Vagina (tissue), 2 donors: ENCODE measurements around the gene LIMCH1. TPM values are rescaled to one million over a fixed set of nuclear protein-coding genes. Genes with fewer than 3 reads are reported as not detected.
"Not testable (repeated sequence)": the region's sequence is repeated elsewhere in the genome, so short reads cannot be mapped to it uniquely, and the experiment has no call there.

ENCODE experiments used
- DNase-seq, 2 donors: peaks; one replicate each; pipeline ENCODE4 v3.0.0-alpha.2; 2017; ENCODE audit errors: extremely low spot score in 2 of 2
- H3K27ac ChIP-seq: fragments of 200-600 bp; sonication (generic); one replicate; pipeline ENCODE4 v1.5.1; 2019
- H3K27me3 ChIP-seq: fragments of 200-600 bp; sonication (generic); one replicate; pipeline ENCODE4 v1.5.1; 2019
- H3K36me3 ChIP-seq, 2 donors: fragments of 200-600 bp; sonication (generic); one replicate each; pipeline ENCODE4 v1.5.1; 2017 to 2019
- H3K4me1 ChIP-seq: fragments of 200-600 bp; sonication (generic); one replicate; pipeline ENCODE4 v1.5.1; 2019
- H3K4me3 ChIP-seq, 2 donors: fragments of 200-600 bp; sonication (generic); 1 replicate in 1 of 2; 2 replicates in 1 of 2; pipeline ENCODE4 v1.5.1; 2016 to 2019
- H3K9me3 ChIP-seq: fragments of 200-600 bp; sonication (generic); one replicate; pipeline ENCODE4 v1.5.1; 2019
- CTCF ChIP-seq, 3 experiments: fragments of 450-650 bp in 2 of 3; fragments of 200-600 bp in 1 of 3; sonication (generic) in 1 of 3; IDR thresholded peaks; one replicate each; pipeline ENCODE4 v1.5.1; 2017 to 2019; ENCODE audit warnings: antibody characterized with exemption in 3 of 3, mild to moderate bottlenecking in 2 of 3, moderate library complexity in 2 of 3
- POLR2A ChIP-seq, 2 donors: fragments of 450-650 bp; IDR thresholded peaks; one replicate each; pipeline ENCODE4 v1.6.1; 2017; ENCODE audit warnings: antibody characterized with exemption in 2 of 2, mild to moderate bottlenecking in 2 of 2, moderate library complexity in 2 of 2
- POLR2AphosphoS5 ChIP-seq, 2 donors: sonication (generic); formaldehyde crosslinking; IDR thresholded peaks; one replicate each; pipeline ENCODE4 v1.9.0; 2017; ENCODE audit warnings: antibody characterized with exemption in 2 of 2, mild to moderate bottlenecking in 2 of 2, low read depth in 1 of 2; ENCODE audit not compliant: insufficient read depth in 1 of 2
- intact Hi-C: fragments of 100-400 bp; cut with DNase I; formaldehyde crosslinking; loops from one replicate; pipeline ENCODE4 v1.15.1; 2023
- total RNA-seq: library from RNA; depleted of rRNA; stranded (reverse); fragments of >200 nt; gene quantifications from one replicate; pipeline ENCODE4 v1.2.3, GENCODE V29; 2016

The LIMCH1 gene
- 17.9 TPM for total RNA-seq

- H3K36me3 ChIP-seq = no peaks in the 10 kb centered on the region
Observed at GRCh38 chr4:41538017-41538733, at the start of gene LIMCH1. LIMCH1 (plus strand) TSS chr4:41538157; CDS start chr4:41605996, 67,839 bp downstream.

GRCh38 chr4:41491081-41491576 is 46.8 kb upstream of the LIMCH1 start:
- H3K36me3 ChIP-seq, H3K4me1 ChIP-seq, DNase-seq, intact Hi-C loops, H3K9me3 ChIP-seq, H3K27me3 ChIP-seq, H3K4me3 ChIP-seq, H3K27ac ChIP-seq: not testable (repeated sequence)

More at GRCh38 chr4:41538017-41538733, at the start of gene LIMCH1:
- H3K4me1 ChIP-seq = peaks cover 16% of the 10 kb centered on the region
- H3K27ac ChIP-seq = peak within 1 kb of the TSS; percentile 47
- no peaks in the 10 kb centered on the region for H3K27me3 ChIP-seq
- no peak within 1 kb of the TSS for H3K4me3 ChIP-seq
- no peak for DNase-seq
- intact Hi-C loops = no loop called here
- TF ChIP-seq POLR2A (IDR thresholded peaks at IDR 0.05) (no peak), CTCF (IDR thresholded peaks at IDR 0.05) (no peak), POLR2AphosphoS5 (IDR thresholded peaks at IDR 0.05; ENCODE audit: insufficient read depth in 1 of 2, low read depth in 1 of 2) (peak in 1 of 2 donors; percentile 5)
- H3K9me3 ChIP-seq = no peaks in the 10 kb centered on the region

- no peak overlapping the region for H3K27ac ChIP-seq
- TF ChIP-seq POLR2A (IDR thresholded peaks at IDR 0.05) (no peak), CTCF (IDR thresholded peaks at IDR 0.05) (no peak), POLR2AphosphoS5 (IDR thresholded peaks at IDR 0.05; ENCODE audit: insufficient read depth in 1 of 2, low read depth in 1 of 2) (no peak)
- intact Hi-C loops = no loop called here
- H3K4me3 ChIP-seq = no peak overlapping the region
- H3K27me3 ChIP-seq = no peaks in the 10 kb centered on the region
- DNase-seq = no peak
- H3K36me3 ChIP-seq = no peaks in the 10 kb centered on the region
- no peaks in the 10 kb centered on the region for H3K4me1 ChIP-seq
- no peaks in the 10 kb centered on the region for H3K9me3 ChIP-seq
Observed at GRCh38 chr4:41496977-41497376, 41.0 kb upstream of the LIMCH1 start.

- TF ChIP-seq POLR2AphosphoS5 (IDR thresholded peaks at IDR 0.05; ENCODE audit: insufficient read depth in 1 of 2, low read depth in 1 of 2) = no peak
- no peak for TF ChIP-seq POLR2A (IDR thresholded peaks at IDR 0.05)
- TF ChIP-seq CTCF (IDR thresholded peaks at IDR 0.05) = no peak
- Histone ChIP-seq H3K4me3 (no peak overlapping the region), H3K27me3 (no peaks in the 10 kb centered on the region), H3K4me1 (no peaks in the 10 kb centered on the region), H3K36me3 (no peaks in the 10 kb centered on the region), H3K27ac (no peak overlapping the region), H3K9me3 (no peaks in the 10 kb centered on the region)
- no peak for DNase-seq
- intact Hi-C loops = no loop called here
Observed at GRCh38 chr4:41498177-41498576, 39.8 kb upstream of the LIMCH1 start.

- no peak overlapping the region for H3K4me3 ChIP-seq
- no peak for DNase-seq
- no peaks in the 10 kb centered on the region for H3K27me3 ChIP-seq
- TF ChIP-seq POLR2A (IDR thresholded peaks at IDR 0.05) = no peak
- TF ChIP-seq POLR2AphosphoS5 (IDR thresholded peaks at IDR 0.05; ENCODE audit: insufficient read depth in 1 of 2, low read depth in 1 of 2) = no peak
- TF ChIP-seq CTCF (IDR thresholded peaks at IDR 0.05) = no peak
- H3K36me3 ChIP-seq = no peaks in the 10 kb centered on the region
- no peaks in the 10 kb centered on the region for H3K9me3 ChIP-seq
- intact Hi-C loops = no loop called here
- no peak overlapping the region for H3K27ac ChIP-seq
- H3K4me1 ChIP-seq = no peaks in the 10 kb centered on the region
Observed at GRCh38 chr4:41504167-41504818, 33.7 kb upstream of the LIMCH1 start.
